Measurements from ENCODE around the gene PSMF1. TPM values are rescaled to one million over a fixed set of nuclear protein-coding genes. Genes with fewer than 3 reads are reported as not detected.

Gene PSMF1
- total RNA-seq, 1 experiment from 2014 or later = 90.8 TPM

DNA sequence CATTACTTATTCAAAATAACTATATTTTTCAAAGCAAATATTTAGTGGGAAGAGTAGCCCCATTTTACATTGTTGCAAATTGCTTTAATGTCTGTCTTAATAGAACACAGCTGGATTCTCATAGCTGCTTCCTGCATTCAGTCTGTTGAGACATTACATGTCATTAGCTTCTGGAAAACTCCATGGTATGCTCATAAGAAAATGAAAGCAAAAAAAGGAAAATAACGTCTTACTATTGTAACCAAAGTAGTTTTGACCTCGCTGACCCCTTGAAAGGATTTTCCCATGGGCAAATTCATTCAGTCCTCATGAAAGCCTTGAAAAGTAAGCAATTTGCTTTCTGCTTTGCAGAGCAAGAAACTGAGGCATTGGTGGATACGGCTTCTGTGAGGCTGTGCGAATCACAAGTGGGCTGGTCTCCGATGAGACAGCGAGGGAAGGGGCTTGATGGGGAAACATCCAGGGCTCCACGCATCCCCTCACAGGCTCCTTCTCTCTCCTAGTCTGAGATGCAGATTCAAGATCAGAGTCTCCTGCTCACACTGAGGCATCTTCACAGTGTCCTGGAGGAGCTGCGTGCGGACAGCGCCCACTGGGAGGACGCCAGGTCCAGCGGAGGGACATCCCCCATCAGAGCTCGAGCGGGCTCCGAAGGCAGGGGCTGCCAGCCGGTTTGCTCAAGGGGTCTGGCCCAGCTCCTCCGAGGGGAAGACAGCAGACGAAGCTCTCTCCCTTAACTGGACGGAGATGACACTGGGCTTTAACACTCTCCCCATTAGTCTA is 88.2 kb downstream of the PSMF1 start:
- Histone ChIP-seq H3K27ac (ENCODE audit: insufficient read length, low read depth, low read length) (no peak overlapping the region), H3K79me1 (ENCODE audit: insufficient read depth, low read depth, low read length, poor library complexity, severe bottlenecking) (no peaks in the 10 kb centered on the region), H3K14ac (ENCODE audit: insufficient read depth, low read length) (no peak overlapping the region), H3K4ac (ENCODE audit: low read depth, low read length) (no peak overlapping the region), H3T11ph (ENCODE audit: low read length) (no peak overlapping the region), H3K23ac (ENCODE audit: insufficient read length, low read depth, low read length) (no peak overlapping the region), H3K9ac (ENCODE audit: extremely low read depth, insufficient read length, low read length) (no peak overlapping the region), H3K18ac (ENCODE audit: insufficient read length, low read depth, low read length) (no peak overlapping the region), H4K20me1 (ENCODE audit: control insufficient read depth, insufficient read depth, insufficient read length) (no peaks in the 10 kb centered on the region), H2BK120ac (ENCODE audit: low read depth, low read length, poor library complexity, severe bottlenecking) (no peak overlapping the region), H2AK5ac (ENCODE audit: insufficient read length, low read length) (no peak overlapping the region), H4K8ac (replicated peaks; ENCODE audit: insufficient read length, low read depth, low read length) (no peak overlapping the region), H3K9me3 (ENCODE audit: control insufficient read depth, low read depth, low read length) (no peaks in the 10 kb centered on the region), H2BK15ac (ENCODE audit: low read depth, low read length) (no peak overlapping the region), H4K91ac (ENCODE audit: insufficient read length, low read depth, low read length) (no peak overlapping the region), H3K4me1 (ENCODE audit: insufficient read depth, low read length) (no peaks in the 10 kb centered on the region), H3K23me2 (ENCODE audit: insufficient read length, low read depth, low read length, poor library complexity, severe bottlenecking) (no peaks in the 10 kb centered on the region), H2BK12ac (ENCODE audit: insufficient read length, low read depth, low read length) (no peak overlapping the region), H3K56ac (ENCODE audit: insufficient read length, low read depth, low read length) (no peak overlapping the region), H2BK5ac (ENCODE audit: insufficient read length, low read length) (no peak overlapping the region), H3K4me2 (ENCODE audit: insufficient read depth, insufficient read length, low read length) (no peak overlapping the region), H2AFZ (ENCODE audit: low read length) (no peak overlapping the region), H3K79me2 (ENCODE audit: insufficient read depth, low read length) (no peaks in the 10 kb centered on the region), H2BK20ac (ENCODE audit: low read depth, low read length, poor library complexity, severe bottlenecking) (no peak overlapping the region), H3K27me3 (ENCODE audit: insufficient read depth, low read length) (no peaks in the 10 kb centered on the region), H4K5ac (ENCODE audit: insufficient read length, low read depth, low read length) (no peak overlapping the region)
- no CpG with 5 or more reads among the region's 19 CpGs for WGBS (ENCODE audit: extremely low coverage, insufficient read length, low lambda C conversion rate)
- no peaks in the 10 kb centered on the region; a peak in 1 of 4 replicates for H3K4me1 Mint-ChIP-seq
- H3K9me3 Mint-ChIP-seq = no peaks in the 10 kb centered on the region
- no peak for DNase-seq
- no peak overlapping the region for H3K4me3 Mint-ChIP-seq
- peak overlapping the region in 1 of 3 experiments; percentile 83; a peak in 2 of 7 replicates for H3K27ac Mint-ChIP-seq
- H3K36me3 Mint-ChIP-seq (ENCODE audit: insufficient read depth in 1 of 3, low read depth in 3 of 3) = no peaks in the 10 kb centered on the region
- TF ChIP-seq, protein P1, sequence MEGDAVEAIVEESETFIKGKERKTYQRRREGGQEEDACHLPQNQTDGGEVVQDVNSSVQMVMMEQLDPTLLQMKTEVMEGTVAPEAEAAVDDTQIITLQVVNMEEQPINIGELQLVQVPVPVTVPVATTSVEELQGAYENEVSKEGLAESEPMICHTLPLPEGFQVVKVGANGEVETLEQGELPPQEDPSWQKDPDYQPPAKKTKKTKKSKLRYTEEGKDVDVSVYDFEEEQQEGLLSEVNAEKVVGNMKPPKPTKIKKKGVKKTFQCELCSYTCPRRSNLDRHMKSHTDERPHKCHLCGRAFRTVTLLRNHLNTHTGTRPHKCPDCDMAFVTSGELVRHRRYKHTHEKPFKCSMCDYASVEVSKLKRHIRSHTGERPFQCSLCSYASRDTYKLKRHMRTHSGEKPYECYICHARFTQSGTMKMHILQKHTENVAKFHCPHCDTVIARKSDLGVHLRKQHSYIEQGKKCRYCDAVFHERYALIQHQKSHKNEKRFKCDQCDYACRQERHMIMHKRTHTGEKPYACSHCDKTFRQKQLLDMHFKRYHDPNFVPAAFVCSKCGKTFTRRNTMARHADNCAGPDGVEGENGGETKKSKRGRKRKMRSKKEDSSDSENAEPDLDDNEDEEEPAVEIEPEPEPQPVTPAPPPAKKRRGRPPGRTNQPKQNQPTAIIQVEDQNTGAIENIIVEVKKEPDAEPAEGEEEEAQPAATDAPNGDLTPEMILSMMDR (conservative IDR thresholded peaks at IDR 0.05) = no peak
- H3K27me3 Mint-ChIP-seq (ENCODE audit: low read depth) = peaks cover 35% of the 10 kb centered on the region
